ENCODE results near the gene IMMP2L. TPM values are rescaled to one million over a fixed set of nuclear protein-coding genes. Genes with fewer than 3 reads are reported as not detected.

The IMMP2L gene
- polyA plus RNA-seq, 1 of the 3 experiments (the other 2 are of a cell fraction), result 10.7 TPM

- TF ChIP-seq NFIC (IDR thresholded peaks at IDR 0.05; ENCODE audit: borderline replicate concordance) (no peak), FOXJ3 (CRISPR knock-in tag; IDR thresholded peaks at IDR 0.05) (no peak), POLR2AphosphoS5 (IDR thresholded peaks at IDR 0.05; ENCODE audit: low read depth, low read length) (no peak)
Measured at GRCh38 chr7:110929480-110930249, 632.6 kb downstream of the IMMP2L start (continued).

- H3K79me2 ChIP-seq (ENCODE audit: insufficient read depth), result no peaks in the 10 kb centered on the region
- H3K4me1 ChIP-seq (ENCODE audit: control insufficient read depth in 1 of 2, insufficient read depth in 2 of 2, low read depth in 1 of 2, low read length in 1 of 2), result peaks cover 0 to 7% of the 10 kb centered on the region in 2 experiments; a peak in 2 of 4 replicates
- peak overlapping the region in 1 of 2 experiments; percentile 52; a peak in 2 of 4 replicates for H3K27ac ChIP-seq (ENCODE audit: low read depth in 2 of 2, low read length in 1 of 2)
- H3K27me3 ChIP-seq (ENCODE audit: insufficient read depth), result no peaks in the 10 kb centered on the region
- CTCF ChIA-PET, result no interaction called here
- no peak overlapping the region for H3K4me2 ChIP-seq
- no peak for DNase-seq
- no peak overlapping the region for H3K4me3 ChIP-seq (ENCODE audit: low read depth in 2 of 2, low read length in 1 of 2)
- H4K20me1 ChIP-seq (ENCODE audit: insufficient read depth), result no peaks in the 10 kb centered on the region
- POLR2A ChIA-PET, result no interaction called here
- no peaks in the 10 kb centered on the region for H3K36me3 ChIP-seq (replicated peaks in 1 of 2; ENCODE audit: control insufficient read depth in 1 of 2, insufficient read depth in 2 of 2, low read length in 1 of 2)
- 79% methylated on average over 3 of the region's 3 CpGs for WGBS (ENCODE audit: low lambda C conversion rate)
- H3K9ac ChIP-seq, result no peak overlapping the region
- no peaks in the 10 kb centered on the region for H3K9me2 ChIP-seq
- no peaks in the 10 kb centered on the region for H3K9me3 ChIP-seq
- TF ChIP-seq TEAD4 (IDR thresholded peaks at IDR 0.05; ENCODE audit: borderline replicate concordance, insufficient read depth) (no peak), JUND (IDR thresholded peaks at IDR 0.05) (peak; percentile 58; the same call in 1 of the 2 replicates), FOSL2 (IDR thresholded peaks at IDR 0.05; ENCODE audit: borderline replicate concordance, low read depth) (peak; percentile 80), TCF12 (IDR thresholded peaks at IDR 0.05) (peak; percentile 12; the same call in 1 of the 2 replicates)
- no peak overlapping the region for H2AFZ ChIP-seq (ENCODE audit: low read depth)
- no peaks in the 10 kb centered on the region for H3F3A ChIP-seq (replicated peaks; ENCODE audit: insufficient read depth)
Measured at GRCh38 chr7:110922906-110923305, 639.4 kb downstream of the IMMP2L start.

- Histone ChIP-seq H3K4me1 (ENCODE audit: control insufficient read depth in 1 of 2, insufficient read depth in 2 of 2, low read depth in 1 of 2, low read length in 1 of 2) (peaks cover 0 to 7% of the 10 kb centered on the region in 2 experiments; a peak in 2 of 4 replicates), H3K27ac (ENCODE audit: low read depth in 2 of 2, low read length in 1 of 2) (no peak overlapping the region), H4K20me1 (ENCODE audit: insufficient read depth) (no peaks in the 10 kb centered on the region), H3K27me3 (ENCODE audit: insufficient read depth) (no peaks in the 10 kb centered on the region), H3K79me2 (ENCODE audit: insufficient read depth) (no peaks in the 10 kb centered on the region), H3K9ac (no peak overlapping the region), H3K9me2 (peaks cover 3% of the 10 kb centered on the region; the same call in 1 of the 2 replicates), H2AFZ (ENCODE audit: low read depth) (no peak overlapping the region), H3K9me3 (no peaks in the 10 kb centered on the region), H3K4me2 (no peak overlapping the region), H3K36me3 (replicated peaks in 1 of 2; ENCODE audit: control insufficient read depth in 1 of 2, insufficient read depth in 2 of 2, low read length in 1 of 2) (no peaks in the 10 kb centered on the region), H3F3A (replicated peaks; ENCODE audit: insufficient read depth) (no peaks in the 10 kb centered on the region), H3K4me3 (ENCODE audit: low read depth in 2 of 2, low read length in 1 of 2) (no peak overlapping the region)
- TF ChIP-seq, protein P1, sequence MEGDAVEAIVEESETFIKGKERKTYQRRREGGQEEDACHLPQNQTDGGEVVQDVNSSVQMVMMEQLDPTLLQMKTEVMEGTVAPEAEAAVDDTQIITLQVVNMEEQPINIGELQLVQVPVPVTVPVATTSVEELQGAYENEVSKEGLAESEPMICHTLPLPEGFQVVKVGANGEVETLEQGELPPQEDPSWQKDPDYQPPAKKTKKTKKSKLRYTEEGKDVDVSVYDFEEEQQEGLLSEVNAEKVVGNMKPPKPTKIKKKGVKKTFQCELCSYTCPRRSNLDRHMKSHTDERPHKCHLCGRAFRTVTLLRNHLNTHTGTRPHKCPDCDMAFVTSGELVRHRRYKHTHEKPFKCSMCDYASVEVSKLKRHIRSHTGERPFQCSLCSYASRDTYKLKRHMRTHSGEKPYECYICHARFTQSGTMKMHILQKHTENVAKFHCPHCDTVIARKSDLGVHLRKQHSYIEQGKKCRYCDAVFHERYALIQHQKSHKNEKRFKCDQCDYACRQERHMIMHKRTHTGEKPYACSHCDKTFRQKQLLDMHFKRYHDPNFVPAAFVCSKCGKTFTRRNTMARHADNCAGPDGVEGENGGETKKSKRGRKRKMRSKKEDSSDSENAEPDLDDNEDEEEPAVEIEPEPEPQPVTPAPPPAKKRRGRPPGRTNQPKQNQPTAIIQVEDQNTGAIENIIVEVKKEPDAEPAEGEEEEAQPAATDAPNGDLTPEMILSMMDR (IDR thresholded peaks at IDR 0.05), result no peak
- TF ChIP-seq MXI1 (IDR thresholded peaks at IDR 0.05; ENCODE audit: low read depth, low read length) (no peak), FOXM1 (IDR thresholded peaks at IDR 0.05; ENCODE audit: low read depth) (no peak), SIN3A (IDR thresholded peaks at IDR 0.05; ENCODE audit: borderline replicate concordance, low read depth, low read length) (no peak), NFIC (IDR thresholded peaks at IDR 0.05; ENCODE audit: borderline replicate concordance) (no peak), RXRA (IDR thresholded peaks at IDR 0.05; ENCODE audit: borderline replicate concordance, low read depth) (no peak), RAD21 (IDR thresholded peaks at IDR 0.05; ENCODE audit: low read length) (no peak), TCF12 (IDR thresholded peaks at IDR 0.05) (no peak), JUND (IDR thresholded peaks at IDR 0.05) (no peak), FOSL2 (IDR thresholded peaks at IDR 0.05; ENCODE audit: borderline replicate concordance, low read depth) (no peak), TEAD4 (IDR thresholded peaks at IDR 0.05; ENCODE audit: borderline replicate concordance, insufficient read depth) (no peak), FOXJ3 (CRISPR knock-in tag; IDR thresholded peaks at IDR 0.05) (no peak), EP300 (IDR thresholded peaks at IDR 0.05; ENCODE audit: borderline replicate concordance in 1 of 2, low read depth in 1 of 2, low read length in 1 of 2) (no peak), MEF2A (IDR thresholded peaks at IDR 0.05; ENCODE audit: borderline replicate concordance, low read depth) (no peak)
- TF ChIP-seq, protein P2, sequence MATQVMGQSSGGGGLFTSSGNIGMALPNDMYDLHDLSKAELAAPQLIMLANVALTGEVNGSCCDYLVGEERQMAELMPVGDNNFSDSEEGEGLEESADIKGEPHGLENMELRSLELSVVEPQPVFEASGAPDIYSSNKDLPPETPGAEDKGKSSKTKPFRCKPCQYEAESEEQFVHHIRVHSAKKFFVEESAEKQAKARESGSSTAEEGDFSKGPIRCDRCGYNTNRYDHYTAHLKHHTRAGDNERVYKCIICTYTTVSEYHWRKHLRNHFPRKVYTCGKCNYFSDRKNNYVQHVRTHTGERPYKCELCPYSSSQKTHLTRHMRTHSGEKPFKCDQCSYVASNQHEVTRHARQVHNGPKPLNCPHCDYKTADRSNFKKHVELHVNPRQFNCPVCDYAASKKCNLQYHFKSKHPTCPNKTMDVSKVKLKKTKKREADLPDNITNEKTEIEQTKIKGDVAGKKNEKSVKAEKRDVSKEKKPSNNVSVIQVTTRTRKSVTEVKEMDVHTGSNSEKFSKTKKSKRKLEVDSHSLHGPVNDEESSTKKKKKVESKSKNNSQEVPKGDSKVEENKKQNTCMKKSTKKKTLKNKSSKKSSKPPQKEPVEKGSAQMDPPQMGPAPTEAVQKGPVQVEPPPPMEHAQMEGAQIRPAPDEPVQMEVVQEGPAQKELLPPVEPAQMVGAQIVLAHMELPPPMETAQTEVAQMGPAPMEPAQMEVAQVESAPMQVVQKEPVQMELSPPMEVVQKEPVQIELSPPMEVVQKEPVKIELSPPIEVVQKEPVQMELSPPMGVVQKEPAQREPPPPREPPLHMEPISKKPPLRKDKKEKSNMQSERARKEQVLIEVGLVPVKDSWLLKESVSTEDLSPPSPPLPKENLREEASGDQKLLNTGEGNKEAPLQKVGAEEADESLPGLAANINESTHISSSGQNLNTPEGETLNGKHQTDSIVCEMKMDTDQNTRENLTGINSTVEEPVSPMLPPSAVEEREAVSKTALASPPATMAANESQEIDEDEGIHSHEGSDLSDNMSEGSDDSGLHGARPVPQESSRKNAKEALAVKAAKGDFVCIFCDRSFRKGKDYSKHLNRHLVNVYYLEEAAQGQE (IDR thresholded peaks at IDR 0.05; ENCODE audit: low read depth, low read length), result no peak
- TF ChIP-seq, protein P3, sequence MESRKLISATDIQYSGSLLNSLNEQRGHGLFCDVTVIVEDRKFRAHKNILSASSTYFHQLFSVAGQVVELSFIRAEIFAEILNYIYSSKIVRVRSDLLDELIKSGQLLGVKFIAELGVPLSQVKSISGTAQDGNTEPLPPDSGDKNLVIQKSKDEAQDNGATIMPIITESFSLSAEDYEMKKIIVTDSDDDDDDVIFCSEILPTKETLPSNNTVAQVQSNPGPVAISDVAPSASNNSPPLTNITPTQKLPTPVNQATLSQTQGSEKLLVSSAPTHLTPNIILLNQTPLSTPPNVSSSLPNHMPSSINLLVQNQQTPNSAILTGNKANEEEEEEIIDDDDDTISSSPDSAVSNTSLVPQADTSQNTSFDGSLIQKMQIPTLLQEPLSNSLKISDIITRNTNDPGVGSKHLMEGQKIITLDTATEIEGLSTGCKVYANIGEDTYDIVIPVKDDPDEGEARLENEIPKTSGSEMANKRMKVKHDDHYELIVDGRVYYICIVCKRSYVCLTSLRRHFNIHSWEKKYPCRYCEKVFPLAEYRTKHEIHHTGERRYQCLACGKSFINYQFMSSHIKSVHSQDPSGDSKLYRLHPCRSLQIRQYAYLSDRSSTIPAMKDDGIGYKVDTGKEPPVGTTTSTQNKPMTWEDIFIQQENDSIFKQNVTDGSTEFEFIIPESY (IDR thresholded peaks at IDR 0.05; ENCODE audit: borderline replicate concordance, low read depth), result no peak
- no peak for DNase-seq
- ChIA-PET POLR2A (no interaction called here), CTCF (no interaction called here)
Measured at GRCh38 chr7:110921595-110922151, 640.6 kb downstream of the IMMP2L start.

Measured in SK-N-SH (cell line).